ENCODE results near the gene GNAO1. TPM values are rescaled to one million over a fixed set of nuclear protein-coding genes. Genes with fewer than 3 reads are reported as not detected.

GNAO1 gene
- total and polyA plus RNA-seq, 9 of the 15 experiments (the other 6 are each of a cell fraction or from before 2014, with no cell fraction given) = 0.07 to 0.42 (median 0.08) TPM; not detected in 5

DNA sequence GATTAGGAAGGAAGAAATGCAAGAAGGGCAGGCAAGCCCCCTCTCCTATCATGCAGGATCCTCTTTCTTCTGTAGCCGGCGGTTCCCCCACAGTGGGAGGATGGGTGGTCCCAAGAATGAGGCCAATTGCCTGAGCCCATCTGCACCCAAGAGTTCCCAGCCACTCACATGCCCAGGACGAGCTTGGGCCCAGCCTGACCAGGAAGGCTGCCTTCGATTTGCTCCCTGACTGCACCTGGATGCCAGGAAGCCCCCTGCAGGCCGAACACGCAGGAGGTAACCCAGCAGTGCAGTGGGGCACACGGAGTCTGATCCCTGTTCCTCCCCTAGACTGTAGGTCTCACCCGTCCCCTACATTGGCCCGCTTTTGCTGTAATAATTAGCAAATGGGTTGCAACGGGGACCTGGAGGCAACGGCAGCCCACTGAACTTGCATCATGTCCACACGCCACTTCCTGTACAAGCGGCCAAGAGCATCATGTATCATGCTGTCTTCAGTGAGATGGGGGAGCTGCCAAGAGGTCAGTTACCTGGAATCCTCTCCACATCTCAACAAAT, 166.6 kb downstream of the GNAO1 start:
- POLR2A ChIA-PET = interaction anchor here (0.6 to 1.1 kb wide), 4 partner anchors 13 to 168 kb away, joined by 3 read pairs; no protein-coding TSS in a partner anchor
- H3K9me3 ChIP-seq (replicated peaks; ENCODE audit: control insufficient read depth, insufficient read depth, low read depth, low read length) = no peaks in the 10 kb centered on the region
- H3K4me3 ChIP-seq = no peak overlapping the region
- TF ChIP-seq JUNB (CRISPR knock-in tag; conservative IDR thresholded peaks at IDR 0.05) (no peak), CTCF (IDR thresholded peaks at IDR 0.05 in 2 of 3, conservative IDR thresholded peaks at IDR 0.05 in 1 of 3; ENCODE audit: insufficient read depth in 2 of 3, low read depth in 1 of 3, low read length in 3 of 3) (peak in 1 of 3 experiments; percentile 33; a peak in 1 of 6 replicates), POLR2G (IDR thresholded peaks at IDR 0.05; ENCODE audit: low read depth, low read length) (peak; percentile 69), SRSF3 (IDR thresholded peaks at IDR 0.05; ENCODE audit: insufficient read depth, low read length) (no peak), CXXC5 (CRISPR knock-in tag; IDR thresholded peaks at IDR 0.05) (0 out of 2 replicates have a peak, but pooled peaks have one; percentile 4), GABPA (tag; conservative IDR thresholded peaks at IDR 0.05; ENCODE audit: low read depth) (peak; percentile 34; the same call in 1 of the 2 replicates), GABPB1 (CRISPR knock-in tag; IDR thresholded peaks at IDR 0.05) (0 out of 2 replicates have a peak, but pooled peaks have one; percentile 29), STAG1 (CRISPR knock-in tag; IDR thresholded peaks at IDR 0.05; ENCODE audit: borderline replicate concordance) (no peak), REST (IDR thresholded peaks at IDR 0.05; ENCODE audit: borderline replicate concordance) (no peak), REST (CRISPR knock-in tag; IDR thresholded peaks at IDR 0.05; ENCODE audit: low read depth) (no peak), CBX5 (IDR thresholded peaks at IDR 0.05; ENCODE audit: borderline replicate concordance, low read depth) (no peak)

More for the DNA sequence above, 166.6 kb downstream of the GNAO1 start:
- no peak overlapping the region for H3K27ac ChIP-seq (ENCODE audit: extremely low read depth, low read depth, low read length)
- no TSS peak for BruUV-seq (replicated peaks)
- CTCF ChIA-PET (ENCODE audit: low intra/inter-chr PET ratio) = no interaction called here
- H3K9ac ChIP-seq (ENCODE audit: insufficient read depth in 1 of 2, low read depth in 2 of 2, low read length in 2 of 2) = no peak overlapping the region; a peak in 1 of 4 replicates
- peaks cover 16% of the 10 kb centered on the region for H3K36me3 ChIP-seq (ENCODE audit: control insufficient read depth, insufficient read depth, low read length)
- peaks cover 0 to under 1% of the 10 kb centered on the region in 2 experiments; a peak in 1 of 5 replicates for H3K27me3 ChIP-seq (ENCODE audit: control insufficient read depth in 2 of 2, insufficient read depth in 2 of 2, low read length in 2 of 2)
- no peak overlapping the region for H2AFZ ChIP-seq (ENCODE audit: low read depth, low read length)
- no peaks in the 10 kb centered on the region for H3K9me1 ChIP-seq (ENCODE audit: control insufficient read depth, insufficient read depth, low read length)
- H4K20me1 ChIP-seq (replicated peaks; ENCODE audit: control insufficient read depth, insufficient read depth, low read length) = peaks cover 3% of the 10 kb centered on the region; the same call in 1 of the 2 replicates
- intact Hi-C loops (cut with micrococcal nuclease) = loop anchor here (2.0 to 10.0 kb wide), 2 partner anchors 67 to 157 kb away; partner anchors contain the start of gene AMFR
- in situ Hi-C loops (cut with MboI) = no loop called here
- DNase-seq (ENCODE audit: extremely low read depth in 1 of 4, low spot score in 3 of 4) (no peak), ATAC-seq (no peak), FAIRE-seq (no peak)
- no peak overlapping the region for H3K4me2 ChIP-seq (ENCODE audit: insufficient read depth, low read length)
- peaks cover 11 to 33% of the 10 kb centered on the region in 2 experiments for H3K4me1 ChIP-seq (replicated peaks in 1 of 2; ENCODE audit: control insufficient read depth in 2 of 2, insufficient read depth in 2 of 2, low read length in 2 of 2)
- no peaks in the 10 kb centered on the region for H3K79me2 ChIP-seq (ENCODE audit: control insufficient read depth, insufficient read depth, low read length)
- 70% methylated on average over 12 of the region's 13 CpGs for WGBS (ENCODE audit: insufficient coverage, low coverage, missing lambda C conversion rate)
